B cell (primary cell): ENCODE data around the gene EPSTI1. TPM values are rescaled to one million over a fixed set of nuclear protein-coding genes. Genes with fewer than 3 reads are reported as not detected.

Experiments used
- ATAC-seq: fragments of 200-7000 bp; cut with Tn5 transposase; one replicate; pipeline ENCODE4 v1.10.0; 2021; ENCODE audit warnings: low read depth, mild to moderate bottlenecking, moderate number of reproducible peaks, moderate library complexity
- CTCF ChIA-PET: fragments of 350-600 bp; sonication (Branson Sonifier 250); formaldehyde crosslinking; loops from one replicate; lab custom pipeline; 2021; ENCODE audit warnings: antibody characterized with exemption, inconsistent platforms; lab: Charles Lee
- POLR2A ChIA-PET: fragments of 350-600 bp; sonication (Branson Sonifier 250); formaldehyde crosslinking; loops from one replicate; lab custom pipeline; 2021; ENCODE audit warnings: antibody characterized with exemption; lab: Charles Lee
- DNase-seq: peaks from one replicate; pipeline ENCODE4 v3.0.0; 2013
- H2AFZ ChIP-seq: 2 replicates; pipeline ENCODE4 v1.6.1; 2012; ENCODE audit warnings: mild to moderate bottlenecking, low read depth, low read length; ENCODE audit not compliant: insufficient read depth, poor library complexity, severe bottlenecking
- H3K27ac ChIP-seq, 2 donors: 1 replicate in 1 of 2; 2 replicates in 1 of 2; pipeline ENCODE4 v1.5.1; 2012 to 2013; ENCODE audit warnings: low read length in 2 of 2, mild to moderate bottlenecking in 2 of 2, moderate library complexity in 1 of 2
- H3K27me3 ChIP-seq, 4 experiments: fragments of 200-600 bp in 1 of 4; sonication (generic) in 1 of 4; replicated peaks in 1 of 4; 1 replicate in 2 of 4; 2 replicates in 2 of 4; pipeline versions ENCODE4 v1.6.1 to v1.7.0; 2013 to 2016; ENCODE audit warnings: low read length in 3 of 4, mild to moderate bottlenecking in 2 of 4, mixed read lengths in 1 of 4, moderate library complexity in 1 of 4; ENCODE audit not compliant: insufficient read depth in 4 of 4, control insufficient read depth in 3 of 4; ENCODE audit errors: control extremely low read depth in 1 of 4
- H3K36me3 ChIP-seq, 2 experiments: replicated peaks in 1 of 2; 1 replicate in 1 of 2; 2 replicates in 1 of 2; pipeline versions ENCODE4 v1.6.1 to v1.7.1; 2013; ENCODE audit warnings: low read length in 1 of 2; ENCODE audit not compliant: insufficient read depth in 2 of 2, control insufficient read depth in 1 of 2; ENCODE audit errors: control extremely low read depth in 1 of 2, extremely low read depth in 1 of 2
- H3K4me1 ChIP-seq, 2 donors: fragments of 200-600 bp in 1 of 2; sonication (generic) in 1 of 2; 1 replicate in 1 of 2; 2 replicates in 1 of 2; pipeline versions ENCODE4 v1.5.1 to v1.6.1; 2013 to 2017; ENCODE audit warnings: low read length in 2 of 2; ENCODE audit not compliant: control insufficient read depth in 2 of 2, insufficient read depth in 2 of 2
- H3K4me2 ChIP-seq: replicated peaks from 2 replicates; pipeline ENCODE3; 2012; ENCODE audit warnings: mild to moderate bottlenecking, low read depth, low read length; ENCODE audit not compliant: poor library complexity, severe bottlenecking
- H3K4me3 ChIP-seq, 5 experiments: fragments of 200-600 bp in 1 of 5; sonication (generic) in 1 of 5; 1 replicate in 3 of 5; 2 replicates in 2 of 5; pipeline versions ENCODE4 v1.5.1 to v1.7.0; 2011 to 2016; ENCODE audit warnings: low read length in 4 of 5, mild to moderate bottlenecking in 4 of 5, low read depth in 2 of 5, control low read depth in 1 of 5, moderate library complexity in 1 of 5; ENCODE audit not compliant: insufficient read depth in 1 of 5; ENCODE audit errors: control extremely low read depth in 1 of 5, extremely low read depth in 1 of 5
- H3K79me2 ChIP-seq: fragments of 200-600 bp; sonication (generic); one replicate; pipeline ENCODE4 v1.6.0; 2016; ENCODE audit warnings: low read length; ENCODE audit not compliant: control insufficient read depth, insufficient read depth
- H3K9ac ChIP-seq: fragments of 200-600 bp; sonication (generic); 2 replicates; pipeline ENCODE4 v1.6.1; 2017; ENCODE audit warnings: mild to moderate bottlenecking, low read length, moderate library complexity
- H3K9me3 ChIP-seq, 3 donors: one replicate each; pipeline versions ENCODE4 v1.6.1 to v1.7.1; 2013; ENCODE audit warnings: low read length in 2 of 3; ENCODE audit not compliant: control insufficient read depth in 2 of 3, insufficient read depth in 1 of 3; ENCODE audit errors: control extremely low read depth in 1 of 3
- H4K20me1 ChIP-seq: 2 replicates; pipeline ENCODE4 v1.6.0; 2012; ENCODE audit warnings: mild to moderate bottlenecking, low read length; ENCODE audit not compliant: insufficient read depth, control insufficient read depth, poor library complexity, severe bottlenecking
- H3K27ac Mint-ChIP-seq: one replicate; pipeline ENCODE4 v1.8.0; 2021; ENCODE audit warnings: mixed read lengths
- H3K27me3 Mint-ChIP-seq: one replicate; pipeline ENCODE4 v1.8.0; 2021; ENCODE audit warnings: mixed read lengths
- H3K4me1 Mint-ChIP-seq: one replicate; pipeline ENCODE4 v1.8.0; 2021; ENCODE audit warnings: mixed read lengths
- H3K4me3 Mint-ChIP-seq: one replicate; pipeline ENCODE4 v1.8.0; 2021; ENCODE audit warnings: mixed read lengths
- H3K9me3 Mint-ChIP-seq: one replicate; pipeline ENCODE4 v1.8.0; 2022; ENCODE audit warnings: mixed read lengths; ENCODE audit not compliant: insufficient read depth
- EZH2 ChIP-seq: IDR thresholded peaks from 2 replicates; pipeline ENCODE4 v1.6.1; 2012; ENCODE audit warnings: borderline replicate concordance, low read depth, mild to moderate bottlenecking, moderate library complexity, low read length; ENCODE audit not compliant: insufficient read depth, poor library complexity, severe bottlenecking
- WGBS: methylation state at CpG from one replicate; pipeline ENCODE4 v1.1.5; 2013; ENCODE audit warnings: missing lambda C conversion rate; ENCODE audit not compliant: insufficient coverage; 5-methylcytosine and 5-hydroxymethylcytosine counted together
- intact Hi-C: fragments of 100-400 bp; cut with micrococcal nuclease; formaldehyde crosslinking; loops from one replicate; pipeline ENCODE4 v1.10.0; 2022
- polyA plus RNA-seq: library from polyadenylated mRNA; depleted of rRNA; stranded (reverse); fragments of >200 nt; gene quantifications from 2 replicates; pipeline ENCODE4 v1.2.3, GENCODE V29; 2012
- total RNA-seq, 2 donors: library from RNA; stranded (reverse); fragments of 120-200 nt in 1 of 2; gene quantifications; 1 replicate in 1 of 2; 2 replicates in 1 of 2; pipeline versions ENCODE4 v1.2.3 to v1.2.4, GENCODE V29; 2013 to 2022
- TF ChIP-seq, protein P1 (sequence below): fragments of 200-600 bp; IDR thresholded peaks from one replicate; pipeline ENCODE4 v1.8.0; 2022; ENCODE audit warnings: antibody characterized with exemption, mild to moderate bottlenecking

The EPSTI1 gene
- total and polyA plus RNA-seq, 2 donors (not counting 1 experiment from before 2014, with no cell fraction given), result 13.4 to 41.8 TPM

DNA sequence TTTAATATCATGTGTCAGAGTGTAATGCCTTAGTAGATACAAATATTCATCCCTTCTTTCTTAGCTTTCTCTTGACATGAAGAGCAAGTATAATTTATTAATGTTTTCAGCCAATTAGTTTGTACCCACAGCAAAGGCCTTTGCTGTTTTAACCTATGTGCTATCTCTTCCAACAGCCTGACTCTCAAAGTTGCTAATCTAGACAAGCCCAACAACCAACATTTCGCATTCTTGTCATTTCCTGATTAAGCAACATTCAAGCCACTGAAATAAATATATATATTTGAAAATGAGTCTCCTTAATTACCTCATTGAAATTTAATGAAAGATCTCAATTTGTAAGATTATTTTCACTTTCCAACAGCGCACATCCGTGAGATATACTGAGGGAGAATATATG is 18.5 kb downstream of the EPSTI1 start:
- intact Hi-C loops, result loop anchor here (2.0 kb wide), 1 partner anchor 695 kb away; no protein-coding TSS in a partner anchor
- Histone ChIP-seq H3K4me1 (peaks cover 29 to 36% of the 10 kb centered on the region in 2 donors), H2AFZ (no peak overlapping the region), H3K36me3 (peaks cover 0 to 7% of the 10 kb centered on the region in 2 experiments), H4K20me1 (peaks cover 8% of the 10 kb centered on the region), H3K9ac (no peak overlapping the region), H3K4me3 (no peak overlapping the region), H3K27ac (no peak overlapping the region), H3K9me3 (peaks cover 3 to 7% (median 5%) of the 10 kb centered on the region in 3 donors), H3K27me3 (no peaks in the 10 kb centered on the region), H3K79me2 (peaks cover 35% of the 10 kb centered on the region), H3K4me2 (no peak overlapping the region)
- TF ChIP-seq, protein P1, sequence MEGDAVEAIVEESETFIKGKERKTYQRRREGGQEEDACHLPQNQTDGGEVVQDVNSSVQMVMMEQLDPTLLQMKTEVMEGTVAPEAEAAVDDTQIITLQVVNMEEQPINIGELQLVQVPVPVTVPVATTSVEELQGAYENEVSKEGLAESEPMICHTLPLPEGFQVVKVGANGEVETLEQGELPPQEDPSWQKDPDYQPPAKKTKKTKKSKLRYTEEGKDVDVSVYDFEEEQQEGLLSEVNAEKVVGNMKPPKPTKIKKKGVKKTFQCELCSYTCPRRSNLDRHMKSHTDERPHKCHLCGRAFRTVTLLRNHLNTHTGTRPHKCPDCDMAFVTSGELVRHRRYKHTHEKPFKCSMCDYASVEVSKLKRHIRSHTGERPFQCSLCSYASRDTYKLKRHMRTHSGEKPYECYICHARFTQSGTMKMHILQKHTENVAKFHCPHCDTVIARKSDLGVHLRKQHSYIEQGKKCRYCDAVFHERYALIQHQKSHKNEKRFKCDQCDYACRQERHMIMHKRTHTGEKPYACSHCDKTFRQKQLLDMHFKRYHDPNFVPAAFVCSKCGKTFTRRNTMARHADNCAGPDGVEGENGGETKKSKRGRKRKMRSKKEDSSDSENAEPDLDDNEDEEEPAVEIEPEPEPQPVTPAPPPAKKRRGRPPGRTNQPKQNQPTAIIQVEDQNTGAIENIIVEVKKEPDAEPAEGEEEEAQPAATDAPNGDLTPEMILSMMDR, result no peak
- no peak for TF ChIP-seq EZH2
- ChIA-PET CTCF (interaction anchor here (1.1 to 3.2 kb wide), 3 partner anchors 18 to 113 kb away, joined by 3 to 42 read pairs (median 24); partner anchors contain the start of genes DNAJC15 and EPSTI1), POLR2A (no interaction called here)
- Mint-ChIP-seq H3K27me3 (no peaks in the 10 kb centered on the region), H3K4me3 (no peak overlapping the region), H3K4me1 (peaks cover 52% of the 10 kb centered on the region), H3K27ac (no peak overlapping the region), H3K9me3 (no peaks in the 10 kb centered on the region)
- DNase-seq, result no peak
- no peak for ATAC-seq
- no CpG with 5 or more reads among the region's 3 CpGs for WGBS

DNA sequence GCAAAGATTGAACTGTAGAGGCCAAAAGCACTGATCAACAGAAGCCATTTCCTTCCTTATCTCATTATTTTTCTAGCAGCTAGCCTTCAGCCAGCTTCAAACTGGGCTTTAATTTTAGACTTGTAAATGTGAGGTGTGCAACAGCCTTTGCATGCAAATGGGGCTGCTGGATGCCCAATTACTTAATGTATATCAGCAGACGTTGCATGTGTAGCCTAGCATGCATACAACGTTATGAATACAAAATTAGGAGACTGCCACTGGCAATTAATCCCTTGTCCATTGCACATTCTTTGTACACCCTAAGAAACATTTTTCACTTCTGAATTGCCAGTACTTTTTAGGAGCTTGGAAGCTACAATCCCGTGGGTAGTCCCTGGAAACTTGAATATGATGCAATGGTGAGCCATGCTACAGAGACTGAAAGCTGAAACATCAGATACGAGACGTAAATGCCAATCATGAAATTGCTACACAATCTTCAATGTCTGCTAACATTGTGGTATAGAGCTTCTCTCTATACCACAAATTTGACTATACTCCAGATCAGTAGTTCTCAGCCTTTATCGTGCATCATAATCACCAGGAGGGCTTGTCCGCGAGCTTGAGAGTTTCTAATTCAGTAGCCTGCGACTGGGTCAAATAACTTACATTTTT is 20.2 kb downstream of the EPSTI1 start:
- H3K27ac ChIP-seq, result no peak overlapping the region
- TF ChIP-seq EZH2, result no peak
- TF ChIP-seq, protein P1, result no peak
- peaks cover 8% of the 10 kb centered on the region for H4K20me1 ChIP-seq
- peak overlapping the region; percentile 46 for H3K4me3 Mint-ChIP-seq
- no peaks in the 10 kb centered on the region for H3K9me3 Mint-ChIP-seq
- ChIA-PET POLR2A (interaction anchor here (0.7 to 2.0 kb wide), 2 partner anchors 20 to 53 kb away, joined by 3 to 11 read pairs; partner anchors contain the start of gene EPSTI1), CTCF (interaction anchor here (1.0 to 3.2 kb wide), 25 partner anchors 10 to 833 kb away, joined by 3 to 42 read pairs (median 5); partner anchors contain the start of genes DNAJC15 and EPSTI1)
- ATAC-seq (no peak), DNase-seq (no peak)
- WGBS, result 68% methylated on average over 3 of the region's 9 CpGs
- peak overlapping the region; percentile 71 for H3K27ac Mint-ChIP-seq
- peaks cover 24 to 29% of the 10 kb centered on the region in 2 donors for H3K4me1 ChIP-seq
- H3K27me3 ChIP-seq, result no peaks in the 10 kb centered on the region
- H3K4me1 Mint-ChIP-seq, result peaks cover 42% of the 10 kb centered on the region
- peak overlapping the region; percentile 29 for H3K4me2 ChIP-seq
- no peaks in the 10 kb centered on the region for H3K9me3 ChIP-seq
- H3K9ac ChIP-seq, result no peak overlapping the region
- peaks cover 33% of the 10 kb centered on the region for H3K79me2 ChIP-seq
- H3K4me3 ChIP-seq, result peak overlapping the region in 1 of 5 experiments; percentile 3
- peak overlapping the region; percentile 4 for H2AFZ ChIP-seq
- H3K27me3 Mint-ChIP-seq, result no peaks in the 10 kb centered on the region
- intact Hi-C loops, result loop anchor here (2.0 kb wide), 3 partner anchors 51 to 693 kb away; partner anchors contain the start of gene DNAJC15
- H3K36me3 ChIP-seq, result peaks cover 5 to 21% of the 10 kb centered on the region in 2 experiments
